Medulla oblongata (tissue), 1 donor: ENCODE measurements around the gene NPIPA3.
"Not testable (repeated sequence)": the region's sequence is repeated elsewhere in the genome, so short reads cannot be mapped to it uniquely, and the experiment has no call there.

Source experiments
- DNase-seq: peaks from one replicate; pipeline ENCODE4 v3.0.0-alpha.2; 2015; ENCODE audit errors: extremely low spot score

NPIPA3 gene

DNA sequence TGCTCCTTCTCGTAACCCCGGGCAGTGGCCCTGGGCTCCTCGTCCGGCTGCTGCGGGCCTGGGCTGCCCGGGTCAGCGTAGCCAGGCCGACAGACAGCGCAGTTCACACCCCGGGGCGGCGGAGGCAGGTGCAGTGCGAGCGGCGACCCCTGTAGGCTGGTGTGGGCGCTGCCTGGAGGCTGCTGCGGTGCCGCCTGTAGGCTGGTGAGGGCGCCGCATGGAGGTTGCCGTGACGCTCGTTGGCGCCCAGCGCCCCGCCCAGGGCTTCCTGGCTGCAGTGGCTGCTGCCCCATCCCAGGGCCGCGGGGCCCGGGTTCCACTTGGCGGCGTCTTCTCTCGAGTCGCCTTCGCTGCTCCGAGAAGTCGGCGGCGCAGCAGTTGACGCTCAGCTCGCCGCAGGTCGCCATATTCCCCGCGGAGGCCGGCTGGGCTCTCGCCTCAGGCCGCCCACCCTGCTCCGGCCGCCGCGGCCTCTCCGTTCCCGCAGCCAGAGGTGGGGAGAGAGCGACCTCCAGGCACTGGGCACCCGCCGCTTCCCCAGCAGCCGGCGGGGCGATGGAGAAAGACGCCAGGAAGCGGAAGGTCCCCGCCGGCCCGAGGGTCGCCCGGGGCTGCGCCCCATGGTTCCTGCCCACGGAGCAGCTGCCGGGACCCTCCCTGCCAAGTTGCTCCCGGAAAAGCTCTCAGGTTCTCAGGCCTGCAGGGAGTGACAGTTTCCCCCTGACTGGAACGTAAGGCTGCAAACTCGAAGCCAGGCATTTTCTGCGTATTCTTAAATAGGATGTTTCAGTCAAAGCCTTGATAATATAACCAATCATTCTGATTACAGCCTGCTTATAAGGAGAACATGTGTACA lies 39.3 kb downstream of the NPIPA3 start, which contains the start of gene NPIPA2:
TSS of gene NPIPA2 (plus strand) at position 261 of the 856 bp plus-strand sequence. CDS start 5,533 bp downstream, outside the sequence.
- not testable (repeated sequence) for DNase-seq

DNA sequence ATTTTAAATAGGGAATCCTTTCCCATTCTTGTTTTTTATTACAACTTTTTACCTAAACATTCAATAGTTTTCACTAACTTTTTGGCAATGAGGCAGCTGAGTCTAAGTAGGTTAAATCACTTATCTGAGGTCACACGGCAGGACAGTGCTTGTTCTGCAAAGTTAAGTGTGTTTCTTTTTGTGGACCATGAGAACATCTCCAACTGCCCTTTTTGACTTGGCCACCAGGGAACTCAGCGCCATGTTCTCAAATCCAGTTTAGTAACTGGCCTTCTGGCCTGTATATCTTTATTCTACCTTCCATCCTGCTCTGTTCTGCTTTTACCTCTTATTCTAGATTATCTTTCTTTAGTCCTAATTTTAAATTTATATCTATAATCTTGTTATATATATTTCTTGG lies 70.4 kb downstream of the NPIPA3 start:
- not testable (repeated sequence) for DNase-seq

DNA sequence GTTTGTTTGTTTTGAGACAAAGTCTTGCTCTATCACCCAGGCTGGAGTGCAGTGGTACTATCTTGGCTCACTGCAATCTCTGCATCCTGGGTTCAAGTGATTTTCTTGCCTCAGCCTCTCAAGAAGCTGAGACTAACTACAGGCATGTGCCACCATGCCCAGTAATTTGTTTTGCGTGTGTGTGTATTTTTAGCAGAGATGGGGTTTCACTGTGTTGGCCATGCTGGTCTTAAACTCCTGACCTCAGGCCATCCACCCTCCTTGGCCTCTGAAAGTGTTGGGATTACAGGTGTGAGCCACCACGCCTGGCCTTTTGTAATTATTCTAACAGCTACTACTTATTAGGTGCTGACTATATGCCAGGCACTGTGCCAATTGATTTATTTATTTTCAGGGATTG lies 72.4 kb downstream of the NPIPA3 start:
- DNase-seq = not testable (repeated sequence)
